ENCODE data around the gene ERGIC3.

The ERGIC3 gene

GRCh38 chr20:35599776-35600120 lies 57.9 kb downstream of the ERGIC3 start:
- DNase-seq = no peak

- no peak for DNase-seq
Measured at GRCh38 chr20:35600176-35600992, 58.5 kb downstream of the ERGIC3 start.

GRCh38 chr20:35600993-35601973 lies 59.4 kb downstream of the ERGIC3 start:
- DNase-seq = peak; percentile 65

GRCh38 chr20:35601990-35602389 lies 60.1 kb downstream of the ERGIC3 start:
- DNase-seq = no peak

- no peak for DNase-seq
Measured at GRCh38 chr20:35602851-35603495, 61.1 kb downstream of the ERGIC3 start.

GRCh38 chr20:35603695-35604448 lies 62.0 kb downstream of the ERGIC3 start:
- DNase-seq = no peak

GRCh38 chr20:35604449-35604747 lies 62.5 kb downstream of the ERGIC3 start:
- DNase-seq = no peak

GRCh38 chr20:35606127-35606526 lies 64.2 kb downstream of the ERGIC3 start:
- no peak for DNase-seq
